Inferior parietal cortex (tissue), 1 donor: Measurements from ENCODE around the gene CDC14A.

Experiments
- DNase-seq: peaks from one replicate; pipeline ENCODE4 v3.0.0-alpha.2; 2016; ENCODE audit errors: extremely low spot score

CDC14A gene

GRCh38 chr1:100536031-100536430 is 183.7 kb downstream of the CDC14A start:
- no peak for DNase-seq

- no peak for DNase-seq
These were observed 186.9 kb downstream of the CDC14A start for GRCh38 chr1:100538913-100539835.

GRCh38 chr1:100539836-100540536 is 187.7 kb downstream of the CDC14A start:
- no peak for DNase-seq

DNA sequence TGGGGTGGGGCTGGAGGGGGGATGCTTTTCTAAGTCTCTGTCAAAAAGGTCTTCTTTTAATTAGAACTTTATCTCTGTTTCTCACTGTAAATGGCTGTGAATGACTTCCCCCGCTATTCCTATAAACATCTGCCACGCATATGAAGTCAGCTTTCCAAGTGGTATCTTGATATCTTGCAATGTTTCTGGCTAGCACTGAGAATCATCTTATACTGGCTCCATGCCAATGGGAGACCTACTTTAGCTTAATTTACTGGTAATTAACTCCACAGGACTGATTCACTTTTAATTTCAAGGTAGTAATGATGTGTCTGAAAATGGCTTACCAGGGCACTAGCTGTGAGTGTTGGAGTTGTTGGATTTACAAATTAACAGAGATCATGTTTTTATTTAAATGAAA is 190.0 kb downstream of the CDC14A start:
- DNase-seq = no peak

- no peak for DNase-seq
These were observed 191.3 kb downstream of the CDC14A start for GRCh38 chr1:100543640-100544039.

GRCh38 chr1:100544791-100545190 is 192.5 kb downstream of the CDC14A start:
- no peak for DNase-seq

GRCh38 chr1:100545855-100546254 is 193.5 kb downstream of the CDC14A start:
- DNase-seq = no peak

DNA sequence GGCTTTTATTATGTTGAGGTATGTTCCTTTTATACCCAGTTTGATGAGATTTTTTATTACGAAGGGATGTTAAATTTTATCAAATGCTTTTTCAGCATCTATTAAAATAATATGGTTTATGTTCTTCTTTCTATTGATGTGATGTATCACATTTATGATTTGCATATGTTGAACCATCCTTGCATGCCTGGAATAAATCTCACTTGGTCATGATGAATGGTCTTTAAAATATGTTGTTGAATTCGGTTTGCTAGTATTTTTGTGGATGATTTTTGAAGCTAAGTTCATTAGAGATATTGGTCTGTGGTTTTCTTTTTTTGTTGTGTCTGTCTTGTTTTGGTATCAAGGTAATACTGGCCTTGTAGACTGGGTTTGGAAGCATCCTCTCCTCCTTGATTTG is 199.7 kb downstream of the CDC14A start:
- DNase-seq = no peak

GRCh38 chr1:100552922-100553321 is 200.6 kb downstream of the CDC14A start:
- no peak for DNase-seq

- no peak for DNase-seq
These were observed 203.9 kb downstream of the CDC14A start for GRCh38 chr1:100556181-100556580.

- DNase-seq = no peak
These were observed 204.8 kb downstream of the CDC14A start for GRCh38 chr1:100556925-100557605.

DNA sequence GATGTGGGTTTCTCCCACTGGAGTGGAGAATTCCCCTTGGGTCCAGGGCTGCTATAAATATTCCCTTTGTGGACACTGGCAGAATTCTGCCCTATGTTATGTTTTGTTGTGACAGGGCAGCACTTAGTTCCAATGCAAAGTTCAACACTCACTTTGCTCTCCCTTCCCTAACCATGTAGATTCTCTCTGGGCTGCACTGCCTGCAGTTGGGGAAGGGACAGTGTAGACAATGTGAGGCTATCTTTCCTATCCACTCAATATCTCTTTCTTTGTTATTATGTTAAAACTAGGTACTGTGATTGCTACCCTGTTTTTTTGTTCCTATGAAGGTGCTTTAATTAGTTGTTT is 205.3 kb downstream of the CDC14A start:
- DNase-seq = no peak

- no peak for DNase-seq
These were observed 213.2 kb downstream of the CDC14A start for GRCh38 chr1:100565533-100565932.

DNA sequence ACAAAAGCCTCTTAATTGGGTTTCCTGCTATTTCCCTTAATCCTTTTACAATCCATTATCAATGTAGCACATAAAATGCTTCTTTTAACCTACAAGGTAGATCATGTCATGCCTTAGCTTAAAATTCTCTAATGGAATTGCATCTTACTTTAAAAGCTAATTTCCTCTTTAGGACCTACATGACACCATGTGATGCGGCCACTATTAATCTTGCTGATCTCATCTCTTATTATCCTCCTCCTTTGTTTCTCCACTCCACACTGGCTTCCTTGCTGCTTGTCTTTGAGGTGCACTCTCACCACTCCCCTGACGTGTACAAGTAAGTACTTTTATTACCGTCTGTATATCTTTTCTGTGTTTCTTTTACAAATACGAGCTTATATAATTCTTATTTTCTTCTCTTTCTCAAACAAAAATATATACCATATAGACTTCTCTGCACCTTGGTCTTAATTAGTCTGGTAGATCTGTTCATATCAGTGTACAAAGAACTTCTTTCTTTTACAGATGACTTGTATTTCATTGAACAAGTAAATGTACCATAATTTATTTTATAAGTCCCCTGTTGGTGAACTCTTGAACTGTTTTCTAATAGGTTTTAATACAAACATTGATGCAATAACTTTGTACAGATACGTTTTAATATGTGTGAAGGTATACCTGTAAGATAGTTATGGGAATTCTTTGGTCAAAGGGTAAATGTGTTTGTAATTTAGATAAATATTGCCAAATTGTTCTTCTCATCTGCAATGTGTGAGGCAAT is 213.8 kb downstream of the CDC14A start:
- no peak for DNase-seq

DNA sequence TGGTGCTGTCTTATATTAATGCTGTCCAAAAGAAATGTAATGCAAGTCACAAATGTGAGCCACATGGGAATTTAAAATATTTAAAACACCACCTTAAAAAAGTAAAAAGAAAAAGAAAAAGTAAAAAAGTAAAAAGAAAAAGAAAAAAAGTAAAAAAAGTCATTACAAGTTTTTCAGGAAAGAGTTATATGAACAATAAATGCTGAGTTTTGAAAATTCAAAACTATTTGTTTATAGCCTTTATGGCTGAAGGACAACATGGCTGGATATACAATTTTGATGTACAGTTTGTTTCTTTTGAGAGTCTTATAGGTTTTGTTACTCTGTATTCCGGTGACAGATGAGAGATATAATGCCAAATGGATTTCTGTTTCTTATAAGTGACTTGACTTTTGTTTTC is 214.8 kb downstream of the CDC14A start:
- DNase-seq = no peak
